ENCODE measurements around the gene FTHL17. TPM values are rescaled to one million over a fixed set of nuclear protein-coding genes. Genes with fewer than 3 reads are reported as not detected.

Gene FTHL17
- not detected for polyA plus RNA-seq (ENCODE audit: insufficient read length in 4 of 4)

GRCh38 chrX:31071725-31072124 lies at the start of gene FTHL17:
Gene FTHL17 (minus strand): TSS chrX:31072041. CDS start chrX:31071953, 88 bp downstream.
- no peak for DNase-seq (ENCODE audit: low read depth in 4 of 4, low spot score in 3 of 4)

- DNase-seq (ENCODE audit: low read depth in 4 of 4, low spot score in 3 of 4), result no peak
These were observed 45.4 kb upstream of the FTHL17 start for GRCh38 chrX:31117266-31117665.

DNA sequence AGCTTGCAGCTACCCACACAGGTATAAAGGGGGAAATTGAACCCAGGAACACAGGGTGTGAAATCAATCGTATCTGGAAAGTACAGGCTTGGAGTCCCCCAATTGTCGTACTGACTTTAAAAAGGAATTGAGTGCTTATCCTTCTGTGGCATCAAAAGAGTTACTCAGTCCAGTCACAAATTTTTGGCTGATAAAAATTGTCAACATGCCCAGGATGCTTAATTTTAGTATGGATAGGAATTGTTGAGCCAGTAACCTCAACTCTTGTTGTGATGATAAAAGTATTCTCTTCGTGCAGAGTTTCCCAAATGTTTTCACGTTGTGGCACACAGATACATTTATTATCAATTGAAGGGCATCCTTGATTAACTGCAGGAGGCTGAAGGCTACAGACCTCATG lies 43.6 kb upstream of the FTHL17 start:
- no peak for DNase-seq (ENCODE audit: low read depth in 4 of 4, low spot score in 3 of 4)

DNA sequence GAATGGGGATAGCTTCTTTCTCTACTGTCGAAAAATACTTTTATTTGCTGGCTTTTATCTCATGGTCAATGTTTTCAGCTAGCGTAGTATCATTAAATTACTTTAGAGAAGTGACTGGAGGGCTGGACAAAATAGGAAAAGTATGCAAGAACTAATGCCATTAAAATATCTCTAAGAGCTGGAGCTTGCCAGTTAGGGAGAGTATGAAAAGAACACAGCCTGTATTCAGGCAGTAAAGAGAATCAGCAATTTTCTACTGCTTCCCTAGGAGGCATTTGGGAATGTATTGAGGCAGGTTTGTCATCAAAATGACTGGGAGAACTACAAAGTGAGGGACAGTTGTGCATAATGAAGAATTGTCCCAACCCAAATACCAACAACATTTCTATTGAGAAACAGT lies 43.0 kb upstream of the FTHL17 start:
- no peak for DNase-seq (ENCODE audit: low read depth in 4 of 4, low spot score in 3 of 4)

GRCh38 chrX:31112226-31112999 lies 40.6 kb upstream of the FTHL17 start:
- DNase-seq (ENCODE audit: low read depth in 4 of 4, low spot score in 3 of 4), result no peak

DNA sequence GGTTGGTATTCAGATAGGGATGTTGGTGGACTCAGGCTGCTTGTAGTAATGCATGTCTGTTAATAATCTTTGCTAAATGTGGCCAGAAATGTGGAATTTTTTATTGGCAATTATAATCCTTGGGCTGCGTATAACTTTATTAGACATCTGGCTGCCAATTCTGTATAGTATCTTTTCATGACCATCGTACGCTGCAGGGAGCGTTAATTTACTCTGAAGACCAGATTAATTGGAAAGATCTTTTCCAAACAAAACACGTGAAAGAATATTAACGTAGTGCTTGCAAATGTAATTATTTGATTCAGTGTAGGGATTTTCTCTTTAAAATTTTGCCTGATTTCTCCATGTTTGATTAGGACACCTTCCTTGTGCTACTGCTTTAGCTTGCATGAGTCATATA lies 38.8 kb upstream of the FTHL17 start:
- DNase-seq (ENCODE audit: low read depth in 4 of 4, low spot score in 3 of 4), result no peak

- no peak for DNase-seq (ENCODE audit: low read depth in 4 of 4, low spot score in 3 of 4)
These were observed 27.8 kb upstream of the FTHL17 start for GRCh38 chrX:31099536-31100090.

DNA sequence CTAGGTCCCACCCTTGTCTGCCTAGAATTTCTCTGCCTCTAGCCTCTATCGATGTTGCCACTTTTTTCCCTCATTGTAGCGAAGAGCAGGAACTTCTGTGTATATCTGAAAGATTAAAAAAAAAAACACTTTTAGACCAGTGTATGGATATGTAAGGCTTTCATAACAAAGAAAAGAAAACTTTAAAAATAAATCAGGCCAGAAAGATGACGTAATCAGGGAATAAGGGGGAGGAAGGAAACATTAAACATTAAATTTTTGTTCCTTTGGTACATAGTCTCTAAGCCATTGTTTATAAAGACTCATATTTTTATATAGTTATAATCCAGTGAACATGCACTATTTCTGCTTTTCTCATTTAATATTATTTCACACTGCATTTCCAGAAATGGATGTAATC lies 26.2 kb upstream of the FTHL17 start:
- DNase-seq (ENCODE audit: low read depth in 4 of 4, low spot score in 3 of 4), result no peak

DNA sequence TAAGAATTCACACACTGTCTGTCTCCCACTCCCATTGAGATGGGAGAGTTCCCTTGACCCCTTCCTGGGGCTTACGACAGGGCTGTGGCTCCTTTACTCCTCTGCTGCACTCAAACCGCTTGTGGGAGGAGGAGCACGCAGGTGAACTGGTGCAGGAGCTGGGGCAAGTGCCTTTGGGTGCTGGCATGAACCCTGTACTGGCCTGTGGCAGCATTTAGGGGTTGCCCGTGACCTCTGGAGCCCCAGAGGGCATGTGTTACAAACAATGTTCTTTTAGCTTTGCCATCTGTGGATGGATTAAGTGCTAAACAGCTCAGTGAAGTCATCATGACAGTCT lies 21.8 kb upstream of the FTHL17 start:
- DNase-seq (ENCODE audit: low read depth in 4 of 4, low spot score in 3 of 4), result no peak

GRCh38 chrX:31092970-31093638 lies 21.3 kb upstream of the FTHL17 start:
- DNase-seq (ENCODE audit: low read depth in 4 of 4, low spot score in 3 of 4), result no peak

DNA sequence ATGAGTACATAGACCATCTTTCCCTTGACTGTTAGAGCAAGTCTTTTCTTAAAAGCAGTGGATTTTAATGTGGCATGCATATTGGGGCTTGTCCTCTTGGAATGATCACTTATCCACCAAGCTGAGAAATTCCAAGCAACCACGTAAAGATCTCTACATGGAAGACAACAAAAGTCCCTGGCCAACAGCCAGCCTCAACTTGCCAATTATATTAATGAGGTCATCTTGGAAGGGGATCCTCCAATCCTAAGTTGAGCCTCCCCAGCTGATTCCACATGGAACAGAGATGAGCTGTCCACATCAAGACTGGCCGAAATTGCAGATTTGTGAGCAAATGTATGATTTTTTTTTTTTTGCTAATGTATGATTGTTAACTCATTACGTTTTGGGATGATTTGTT lies 20.6 kb upstream of the FTHL17 start:
- no peak for DNase-seq (ENCODE audit: low read depth in 4 of 4, low spot score in 3 of 4)

- no peak for DNase-seq (ENCODE audit: low read depth in 4 of 4, low spot score in 3 of 4)
These were observed 20.0 kb upstream of the FTHL17 start for GRCh38 chrX:31091819-31092218.

DNA sequence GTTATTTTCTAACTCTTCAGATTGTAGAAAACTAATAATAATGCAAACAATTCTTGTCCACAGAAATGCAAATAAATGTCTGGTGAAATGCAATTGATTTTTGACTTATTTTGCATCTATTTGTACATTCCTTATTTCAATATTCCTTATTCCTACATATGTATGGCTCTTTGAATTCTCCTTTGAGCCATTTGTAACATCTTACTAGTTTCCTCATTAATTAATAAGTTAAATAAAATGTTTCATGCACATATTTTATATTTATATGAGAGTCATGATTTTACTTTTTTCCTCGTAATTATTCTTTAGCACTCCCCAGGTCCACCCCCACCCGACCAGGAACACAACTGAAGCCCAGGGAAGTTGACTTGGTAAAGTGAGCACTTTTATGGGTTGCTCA lies 2.7 kb upstream of the FTHL17 start:
- no peak for DNase-seq (ENCODE audit: low read depth in 4 of 4, low spot score in 3 of 4)

GRCh38 chrX:31071262-31071661 lies 579 bp downstream of the FTHL17 start:
- no peak for DNase-seq (ENCODE audit: low read depth in 4 of 4, low spot score in 3 of 4)

DNA sequence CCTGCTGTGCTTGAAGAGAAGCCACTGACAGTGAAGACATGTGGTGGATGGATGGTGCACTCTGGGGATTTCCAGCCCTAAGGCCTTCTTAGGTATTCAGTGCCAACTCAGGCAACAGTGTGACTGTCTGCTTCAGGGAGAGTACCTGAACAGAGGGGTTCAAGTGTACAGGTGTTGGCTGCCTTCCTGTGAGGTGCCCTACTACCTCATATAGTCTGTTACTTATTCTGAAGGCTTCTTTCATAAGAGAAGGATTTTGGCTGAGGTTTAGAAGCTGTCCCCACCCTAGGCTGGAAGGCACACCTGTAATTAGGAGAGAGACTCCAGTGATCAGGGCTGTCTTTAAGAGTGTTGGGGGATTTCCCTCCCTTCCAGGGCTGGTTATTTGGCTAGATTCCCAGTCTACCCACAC lies 1.8 kb downstream of the FTHL17 start:
- DNase-seq (ENCODE audit: low read depth in 4 of 4, low spot score in 3 of 4), result no peak

- no peak for DNase-seq (ENCODE audit: low read depth in 4 of 4, low spot score in 3 of 4)
These were observed 8.7 kb downstream of the FTHL17 start for GRCh38 chrX:31063114-31063513.

GRCh38 chrX:31061091-31061490 lies 10.8 kb downstream of the FTHL17 start:
- DNase-seq (ENCODE audit: low read depth in 4 of 4, low spot score in 3 of 4), result no peak

DNA sequence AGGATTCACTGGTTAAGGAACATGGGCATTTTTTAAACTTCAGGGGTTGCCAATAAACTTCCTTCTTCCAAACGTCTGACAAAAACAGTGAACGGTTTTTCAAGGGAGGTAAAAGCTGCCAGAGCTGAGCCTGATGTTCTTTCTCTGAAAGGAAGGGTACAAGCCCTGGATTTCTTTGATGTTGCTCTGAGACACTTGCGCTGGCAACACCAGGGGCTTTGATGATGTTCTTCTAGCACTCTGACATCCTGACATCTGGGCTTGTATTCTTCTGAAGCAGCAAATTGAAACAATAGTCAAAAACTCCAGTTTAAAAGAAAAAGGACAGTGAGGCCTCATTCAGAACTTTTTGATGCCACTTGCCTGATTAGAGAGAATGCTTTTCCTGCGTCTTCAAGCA lies 11.8 kb downstream of the FTHL17 start:
- DNase-seq (ENCODE audit: low read depth in 4 of 4, low spot score in 3 of 4), result no peak

- DNase-seq (ENCODE audit: low read depth in 4 of 4, low spot score in 3 of 4), result no peak
These were observed 13.6 kb downstream of the FTHL17 start for GRCh38 chrX:31058284-31058683.

GRCh38 chrX:31057691-31058090 lies 14.2 kb downstream of the FTHL17 start:
- no peak for DNase-seq (ENCODE audit: low read depth in 4 of 4, low spot score in 3 of 4)

- DNase-seq (ENCODE audit: low read depth in 4 of 4, low spot score in 3 of 4), result no peak
These were observed 14.6 kb downstream of the FTHL17 start for GRCh38 chrX:31057291-31057690.

DNA sequence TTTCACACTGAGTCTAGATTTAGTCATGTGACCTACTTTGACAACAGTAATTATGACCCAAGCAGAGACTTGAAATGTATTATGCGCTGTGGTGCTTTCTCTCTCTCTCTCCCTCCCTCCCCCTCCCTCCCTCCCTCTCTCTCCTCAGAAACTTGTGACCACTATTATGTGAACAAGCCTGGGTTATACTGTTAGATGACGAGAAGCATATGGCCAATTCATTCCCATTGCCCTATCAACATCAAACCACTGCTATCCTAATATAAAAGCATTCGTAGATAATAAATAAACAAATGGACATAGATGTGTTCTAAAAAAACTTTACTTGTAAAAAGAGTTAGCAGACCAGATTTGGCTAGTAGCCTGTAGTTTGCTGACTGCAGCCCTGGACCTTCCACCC lies 18.2 kb downstream of the FTHL17 start:
- DNase-seq (ENCODE audit: low read depth in 4 of 4, low spot score in 3 of 4), result no peak

Measured in left renal pelvis (tissue), 4 donors.